Measurements from ENCODE around the gene PRDX2.

- TF ChIP-seq POLR2A (IDR thresholded peaks at IDR 0.05; ENCODE audit: low read length) = no peak
- no peak for TF ChIP-seq GATA1 (IDR thresholded peaks at IDR 0.05; ENCODE audit: low read depth, low read length)
Measured at GRCh38 chr19:12794196-12794941, 7.2 kb downstream of the PRDX2 start.
